ENCODE measurements around the gene IRF2BPL.

DNA sequence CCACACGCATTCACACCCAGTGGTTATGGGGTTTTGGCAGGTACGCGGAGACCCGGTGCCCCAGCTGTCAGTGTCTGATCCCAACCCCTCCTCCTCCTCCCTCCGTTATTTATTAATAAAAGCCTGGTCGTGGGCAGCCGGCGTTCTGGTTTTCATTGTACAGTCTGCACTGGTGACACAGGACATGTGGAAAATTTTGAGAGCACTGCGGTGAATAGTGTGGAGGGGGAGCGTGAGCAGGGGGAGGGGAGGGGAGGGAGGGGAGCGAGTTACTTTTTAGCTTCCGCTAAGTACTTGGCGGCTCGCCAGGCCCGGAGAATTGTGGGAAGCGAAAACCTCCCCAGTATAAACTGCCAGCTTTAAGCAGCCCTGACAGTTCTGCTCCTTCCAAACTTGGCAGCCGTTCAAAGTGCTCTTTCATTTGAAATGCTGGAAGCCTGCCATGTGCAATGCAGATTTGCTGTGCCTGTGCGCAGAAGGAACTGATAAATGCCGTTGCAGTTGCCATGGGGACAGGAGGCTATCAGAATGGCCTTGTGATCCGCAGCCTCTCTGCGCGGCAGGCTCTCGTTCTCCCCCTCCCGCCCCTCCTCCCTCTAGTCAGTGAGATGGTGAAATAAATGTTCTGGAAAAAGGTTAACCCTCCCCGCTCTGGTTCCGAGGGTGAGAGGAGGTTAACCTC is 11.7 kb upstream of the IRF2BPL start:
- TF ChIP-seq, protein P1, sequence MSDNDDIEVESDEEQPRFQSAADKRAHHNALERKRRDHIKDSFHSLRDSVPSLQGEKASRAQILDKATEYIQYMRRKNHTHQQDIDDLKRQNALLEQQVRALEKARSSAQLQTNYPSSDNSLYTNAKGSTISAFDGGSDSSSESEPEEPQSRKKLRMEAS (IDR thresholded peaks at IDR 0.05): peak; percentile 99
- TF ChIP-seq SP1 (IDR thresholded peaks at IDR 0.05): peak; percentile 97
- TF ChIP-seq, protein P2, sequence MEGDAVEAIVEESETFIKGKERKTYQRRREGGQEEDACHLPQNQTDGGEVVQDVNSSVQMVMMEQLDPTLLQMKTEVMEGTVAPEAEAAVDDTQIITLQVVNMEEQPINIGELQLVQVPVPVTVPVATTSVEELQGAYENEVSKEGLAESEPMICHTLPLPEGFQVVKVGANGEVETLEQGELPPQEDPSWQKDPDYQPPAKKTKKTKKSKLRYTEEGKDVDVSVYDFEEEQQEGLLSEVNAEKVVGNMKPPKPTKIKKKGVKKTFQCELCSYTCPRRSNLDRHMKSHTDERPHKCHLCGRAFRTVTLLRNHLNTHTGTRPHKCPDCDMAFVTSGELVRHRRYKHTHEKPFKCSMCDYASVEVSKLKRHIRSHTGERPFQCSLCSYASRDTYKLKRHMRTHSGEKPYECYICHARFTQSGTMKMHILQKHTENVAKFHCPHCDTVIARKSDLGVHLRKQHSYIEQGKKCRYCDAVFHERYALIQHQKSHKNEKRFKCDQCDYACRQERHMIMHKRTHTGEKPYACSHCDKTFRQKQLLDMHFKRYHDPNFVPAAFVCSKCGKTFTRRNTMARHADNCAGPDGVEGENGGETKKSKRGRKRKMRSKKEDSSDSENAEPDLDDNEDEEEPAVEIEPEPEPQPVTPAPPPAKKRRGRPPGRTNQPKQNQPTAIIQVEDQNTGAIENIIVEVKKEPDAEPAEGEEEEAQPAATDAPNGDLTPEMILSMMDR (IDR thresholded peaks at IDR 0.05; ENCODE audit: low read depth, low read length, missing input control): no peak
- TF ChIP-seq TAF1 (conservative IDR thresholded peaks at IDR 0.05): peak; percentile 72
- TF ChIP-seq GABPA (IDR thresholded peaks at IDR 0.05 in 1 of 2, conservative IDR thresholded peaks at IDR 0.05 in 1 of 2): peak; percentile 28 to 56
- peak; percentile 83 for TF ChIP-seq YY1 (IDR thresholded peaks at IDR 0.05)
- peak; percentile 55 to 82 for TF ChIP-seq EGR1 (IDR thresholded peaks at IDR 0.05; ENCODE audit: low read depth in 2 of 2)
- TF ChIP-seq RAD21 (IDR thresholded peaks at IDR 0.05): peak; percentile 43 to 45
- TF ChIP-seq JUND (IDR thresholded peaks at IDR 0.05): no peak
- TF ChIP-seq FOXA1 (IDR thresholded peaks at IDR 0.05): no peak
- peak; percentile 92 for TF ChIP-seq NR2F2 (IDR thresholded peaks at IDR 0.05)
